HAP-1 (cell line): ENCODE measurements around the gene MRPL4.
"Not testable (repeated sequence)": the region's sequence is repeated elsewhere in the genome, so short reads cannot be mapped to it uniquely, and the experiment has no call there.

Experiments
- DNase-seq, 2 experiments: peaks; one replicate each; pipeline ENCODE4 v3.0.0-alpha.2; 2016 to 2020; ENCODE audit warnings: low spot score in 2 of 2
- H3K27me3 ChIP-seq: fragments of 250-450 bp; sonication (Bioruptor Pico); 2 replicates; pipeline ENCODE4 v1.5.1; 2020; ENCODE audit warnings: low read depth, mild to moderate bottlenecking, moderate library complexity
- H3K36me3 ChIP-seq: fragments of 250-450 bp; sonication (Bioruptor Pico); replicated peaks from 2 replicates; pipeline ENCODE4 v1.5.1; 2020; ENCODE audit warnings: mild to moderate bottlenecking
- H3K4me1 ChIP-seq: fragments of 250-450 bp; sonication (Bioruptor Pico); 2 replicates; pipeline ENCODE4 v1.5.1; 2020; ENCODE audit warnings: mild to moderate bottlenecking
- H3K4me3 ChIP-seq: fragments of 250-450 bp; sonication (Bioruptor Pico); 2 replicates; pipeline ENCODE4 v1.5.1; 2020; ENCODE audit warnings: mild to moderate bottlenecking, moderate library complexity
- H3K9me3 ChIP-seq: fragments of 250-450 bp; sonication (Bioruptor Pico); 2 replicates; pipeline ENCODE4 v1.5.1; 2020; ENCODE audit warnings: mild to moderate bottlenecking, moderate library complexity
- in situ Hi-C: fragments of 300-500 bp; cut with MboI; formaldehyde crosslinking; loops from 3 replicates; pipeline ENCODE4 v1.14.3; 2020; ENCODE audit warnings: low sequenced_read_pairs, inconsistent platforms, mixed read lengths

The MRPL4 gene

DNA sequence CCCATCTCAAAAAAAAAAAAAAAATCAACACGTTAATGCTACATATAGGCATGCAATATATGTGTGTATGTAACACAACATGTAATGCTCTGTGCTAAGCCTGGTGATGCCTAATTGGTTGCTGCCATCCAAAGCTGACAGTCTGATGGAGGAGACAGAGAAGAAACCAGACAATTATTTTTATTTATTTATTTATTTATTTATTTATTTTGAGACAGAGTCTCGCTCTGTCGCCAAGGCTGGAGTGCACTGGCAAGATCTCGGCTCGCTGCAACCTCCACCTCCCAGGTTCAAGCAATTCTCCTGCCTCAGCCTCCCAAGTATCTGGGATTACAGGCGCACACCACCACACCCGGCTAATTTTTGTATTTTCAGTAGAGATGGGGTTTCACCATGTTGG lies 16.6 kb upstream of the MRPL4 start:
- not testable (repeated sequence) for H3K4me3 ChIP-seq, H3K36me3 ChIP-seq, H3K27me3 ChIP-seq, H3K4me1 ChIP-seq, DNase-seq, H3K9me3 ChIP-seq
- in situ Hi-C loops, result loop anchor here (25.0 kb wide), 1 partner anchor 298 kb away; the partner anchor contains the start of gene OLFM2

- no peaks in the 10 kb centered on the region for H3K36me3 ChIP-seq
- DNase-seq, result no peak
- in situ Hi-C loops, result loop anchor here (25.0 kb wide), 1 partner anchor 300 kb away; the partner anchor contains the start of gene OLFM2
- H3K4me3 ChIP-seq, result no peak overlapping the region
- H3K9me3 ChIP-seq, result no peaks in the 10 kb centered on the region
- H3K4me1 ChIP-seq, result no peaks in the 10 kb centered on the region
- no peaks in the 10 kb centered on the region for H3K27me3 ChIP-seq
Measured at GRCh38 chr19:10237702-10238101, 14.3 kb upstream of the MRPL4 start.

GRCh38 chr19:10238172-10238783 lies 13.7 kb upstream of the MRPL4 start:
- H3K36me3 ChIP-seq, result no peaks in the 10 kb centered on the region
- no peaks in the 10 kb centered on the region for H3K27me3 ChIP-seq
- no peak overlapping the region for H3K4me3 ChIP-seq
- H3K9me3 ChIP-seq, result no peaks in the 10 kb centered on the region
- in situ Hi-C loops, result loop anchor here (25.0 kb wide), 1 partner anchor 301 kb away; the partner anchor contains the start of gene OLFM2
- H3K4me1 ChIP-seq, result no peaks in the 10 kb centered on the region
- DNase-seq, result no peak

- not testable (repeated sequence) for H3K4me1 ChIP-seq, DNase-seq
- in situ Hi-C loops, result loop anchor here (25.0 kb wide), 1 partner anchor 305 kb away; the partner anchor contains the start of gene OLFM2
Measured at GRCh38 chr19:10241826-10242449, 10.1 kb upstream of the MRPL4 start.

GRCh38 chr19:10243606-10244005 lies 8.4 kb upstream of the MRPL4 start:
- no peak for DNase-seq
- no peaks in the 10 kb centered on the region for H3K36me3 ChIP-seq
- no peaks in the 10 kb centered on the region for H3K27me3 ChIP-seq
- no peaks in the 10 kb centered on the region for H3K4me1 ChIP-seq
- no peaks in the 10 kb centered on the region for H3K9me3 ChIP-seq
- in situ Hi-C loops, result loop anchor here (25.0 kb wide), 1 partner anchor 306 kb away; the partner anchor contains the start of gene OLFM2
- no peak overlapping the region for H3K4me3 ChIP-seq

More at GRCh38 chr19:10241826-10242449, 10.1 kb upstream of the MRPL4 start:
- not testable (repeated sequence) for H3K4me3 ChIP-seq, H3K27me3 ChIP-seq, H3K36me3 ChIP-seq, H3K9me3 ChIP-seq

GRCh38 chr19:10245189-10245939 lies 6.7 kb upstream of the MRPL4 start:
- Histone ChIP-seq H3K9me3 (no peaks in the 10 kb centered on the region), H3K4me3 (no peak overlapping the region), H3K4me1 (no peaks in the 10 kb centered on the region), H3K27me3 (no peaks in the 10 kb centered on the region), H3K36me3 (no peaks in the 10 kb centered on the region)
- DNase-seq, result no peak
- in situ Hi-C loops, result loop anchor here (25.0 kb wide), 1 partner anchor 308 kb away; the partner anchor contains the start of gene OLFM2

DNA sequence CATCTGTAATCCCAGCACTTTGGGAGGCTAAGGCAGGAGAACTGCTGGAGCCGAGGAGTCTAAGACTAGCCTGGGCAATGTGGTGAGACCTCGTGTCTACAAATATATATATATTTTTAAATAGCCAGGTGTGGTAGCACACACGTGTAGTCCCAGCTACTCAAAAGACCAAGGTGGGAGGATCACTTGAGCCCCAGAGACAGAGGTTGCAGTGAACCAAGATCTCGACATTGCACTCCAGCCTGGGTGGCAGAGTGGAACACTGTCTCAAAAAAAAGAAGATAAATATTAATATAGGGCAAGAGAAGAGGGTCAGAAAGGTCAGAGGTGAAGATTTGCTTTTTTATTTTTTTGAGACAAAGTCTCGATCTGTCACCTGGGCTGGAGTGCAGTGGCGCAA lies 5.5 kb upstream of the MRPL4 start:
- Histone ChIP-seq H3K4me1 (no peaks in the 10 kb centered on the region), H3K4me3 (no peak overlapping the region), H3K27me3 (no peaks in the 10 kb centered on the region), H3K9me3 (no peaks in the 10 kb centered on the region), H3K36me3 (no peaks in the 10 kb centered on the region)
- no peak for DNase-seq
- in situ Hi-C loops, result loop anchor here (25.0 kb wide), 1 partner anchor 309 kb away; the partner anchor contains the start of gene OLFM2

GRCh38 chr19:10252707-10253106 lies 693 bp downstream of the MRPL4 start:
- H3K4me1 ChIP-seq, result no peaks in the 10 kb centered on the region
- peaks cover 34% of the 10 kb centered on the region for H3K36me3 ChIP-seq
- peak overlapping the region; percentile 96 for H3K4me3 ChIP-seq
- no peaks in the 10 kb centered on the region for H3K27me3 ChIP-seq
- in situ Hi-C loops, result no loop called here
- DNase-seq, result no peak
- H3K9me3 ChIP-seq, result no peaks in the 10 kb centered on the region

DNA sequence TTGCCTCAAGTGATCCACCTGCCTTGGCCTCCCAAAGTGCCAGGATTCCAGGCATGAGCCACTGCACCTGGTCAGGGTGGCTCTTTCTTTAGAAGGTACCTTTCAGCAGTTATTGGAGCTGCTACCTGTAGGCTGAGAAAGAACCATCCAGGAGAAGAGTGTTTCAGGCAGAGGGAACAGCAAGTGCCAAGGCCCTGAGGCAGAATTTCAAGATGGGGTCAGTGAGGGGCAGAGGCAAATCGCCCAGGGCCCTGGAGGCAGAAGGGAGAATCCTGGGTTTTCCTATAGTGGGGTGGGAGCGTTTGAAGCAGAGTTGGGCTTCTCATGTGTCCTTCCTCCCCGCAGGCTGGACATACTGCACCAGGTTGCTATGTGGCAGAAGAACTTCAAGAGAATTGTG lies 2.2 kb downstream of the MRPL4 start:
- H3K36me3 ChIP-seq, result peaks cover 48% of the 10 kb centered on the region
- in situ Hi-C loops, result no loop called here

DNA sequence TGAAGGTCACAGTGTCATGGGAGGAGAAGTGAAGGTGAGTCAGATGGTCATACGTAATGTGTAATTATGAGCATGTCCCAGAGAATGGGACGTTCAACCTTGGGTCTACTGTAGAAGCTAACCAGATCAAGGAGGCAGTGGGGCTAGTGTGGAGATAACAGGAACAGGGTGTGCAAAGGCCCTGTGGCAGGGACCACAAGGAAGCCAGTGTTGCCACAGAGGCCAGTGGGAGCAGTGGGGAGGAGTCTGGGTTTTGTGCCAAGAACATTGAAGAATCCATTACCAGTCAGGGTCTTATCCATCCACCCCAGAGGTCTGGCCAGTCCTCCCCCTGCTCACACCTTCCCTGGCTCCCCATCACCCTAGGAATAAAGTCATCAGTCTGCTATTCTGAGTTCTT lies 3.3 kb downstream of the MRPL4 start:
- Histone ChIP-seq H3K27me3 (no peaks in the 10 kb centered on the region), H3K9me3 (no peaks in the 10 kb centered on the region), H3K4me1 (no peaks in the 10 kb centered on the region), H3K36me3 (peaks cover 56% of the 10 kb centered on the region), H3K4me3 (no peak overlapping the region)
- in situ Hi-C loops, result no loop called here
- no peak for DNase-seq

More for the DNA sequence above, 2.2 kb downstream of the MRPL4 start:
- DNase-seq, result no peak
- Histone ChIP-seq H3K27me3 (no peaks in the 10 kb centered on the region), H3K4me1 (no peaks in the 10 kb centered on the region), H3K9me3 (no peaks in the 10 kb centered on the region), H3K4me3 (no peak overlapping the region)

DNA sequence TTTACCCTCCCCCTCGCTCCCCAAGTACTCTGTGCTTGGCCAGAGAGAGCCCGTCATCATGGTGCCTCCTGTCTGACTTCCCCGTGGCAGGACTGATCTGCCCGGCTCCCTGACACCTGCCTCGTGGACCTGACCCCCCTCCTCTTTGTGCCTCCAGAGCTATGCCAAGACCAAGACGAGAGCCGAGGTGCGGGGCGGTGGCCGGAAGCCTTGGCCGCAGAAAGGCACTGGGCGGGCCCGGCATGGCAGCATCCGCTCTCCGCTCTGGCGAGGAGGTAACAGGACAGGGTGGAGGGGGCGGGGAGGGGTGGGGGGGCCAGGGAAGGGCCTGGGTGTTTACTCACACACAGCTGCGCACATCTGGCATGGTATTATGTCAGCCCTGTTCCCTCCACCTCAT lies 4.5 kb downstream of the MRPL4 start:
- H3K4me1 ChIP-seq, result no peaks in the 10 kb centered on the region
- H3K9me3 ChIP-seq, result no peaks in the 10 kb centered on the region
- no peak for DNase-seq
- H3K36me3 ChIP-seq, result peaks cover 56% of the 10 kb centered on the region
- no peaks in the 10 kb centered on the region for H3K27me3 ChIP-seq
- no peak overlapping the region for H3K4me3 ChIP-seq
- in situ Hi-C loops, result no loop called here

- H3K4me1 ChIP-seq, result no peaks in the 10 kb centered on the region
Measured at GRCh38 chr19:10256970-10257615, 5.1 kb downstream of the MRPL4 start.

DNA sequence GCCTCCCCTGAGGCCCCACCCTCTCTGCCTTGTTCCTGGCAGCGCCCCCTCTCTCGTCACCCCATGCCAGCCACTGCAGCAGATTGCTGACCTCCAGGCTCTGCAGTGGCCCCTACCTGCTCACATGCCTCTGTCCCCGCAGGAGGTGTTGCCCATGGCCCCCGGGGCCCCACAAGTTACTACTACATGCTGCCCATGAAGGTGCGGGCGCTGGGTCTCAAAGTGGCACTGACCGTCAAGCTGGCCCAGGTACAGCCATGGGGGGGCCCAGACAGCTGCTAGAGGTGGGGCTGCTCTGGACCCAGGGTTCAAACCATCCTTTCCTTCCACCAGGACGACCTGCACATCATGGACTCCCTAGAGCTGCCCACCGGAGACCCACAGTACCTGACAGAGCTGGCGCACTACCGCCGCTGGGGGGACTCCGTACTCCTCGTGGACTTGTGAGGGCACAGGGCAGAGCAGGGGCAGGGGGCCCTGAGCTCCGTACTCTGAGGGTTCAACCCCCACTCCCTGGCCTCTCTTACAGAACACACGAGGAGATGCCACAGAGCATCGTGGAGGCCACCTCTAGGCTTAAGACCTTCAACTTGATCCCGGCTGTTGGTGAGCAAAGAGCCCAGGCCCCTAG lies 6.2 kb downstream of the MRPL4 start:
- Histone ChIP-seq H3K27me3 (no peaks in the 10 kb centered on the region), H3K36me3 (peaks cover 56% of the 10 kb centered on the region), H3K4me1 (no peaks in the 10 kb centered on the region), H3K9me3 (no peaks in the 10 kb centered on the region), H3K4me3 (no peak overlapping the region)
- in situ Hi-C loops, result no loop called here
- DNase-seq, result no peak

More at GRCh38 chr19:10256970-10257615, 5.1 kb downstream of the MRPL4 start:
- DNase-seq, result no peak
- no peaks in the 10 kb centered on the region for H3K27me3 ChIP-seq
- peaks cover 56% of the 10 kb centered on the region for H3K36me3 ChIP-seq
- no peaks in the 10 kb centered on the region for H3K9me3 ChIP-seq
- in situ Hi-C loops, result no loop called here
- no peak overlapping the region for H3K4me3 ChIP-seq
